Stomach (tissue), 4 donors: ENCODE data around the gene NPAT.

Experiments used
- CTCF ChIP-seq, 7 experiments: fragments of 450-650 bp in 4 of 7; fragments of 200-600 bp in 3 of 7; sonication (generic) in 3 of 7; IDR thresholded peaks; one replicate each; pipeline ENCODE4 v1.5.1; 2016 to 2019; ENCODE audit warnings: antibody characterized with exemption in 7 of 7, control low read depth in 2 of 7, mild to moderate bottlenecking in 1 of 7
- POLR2AphosphoS5 ChIP-seq, 3 donors: sonication (generic); formaldehyde crosslinking; IDR thresholded peaks; one replicate each; pipeline ENCODE4 v1.6.1; 2016; ENCODE audit warnings: antibody characterized with exemption in 3 of 3

GRCh38 chr11:108193725-108194124 is 28.7 kb downstream of the NPAT start:
- TF ChIP-seq CTCF (IDR thresholded peaks at IDR 0.05) = no peak
- TF ChIP-seq POLR2AphosphoS5 (IDR thresholded peaks at IDR 0.05) = no peak
